Panc1 (cell line): ENCODE measurements around the gene LRRN3. TPM values are rescaled to one million over a fixed set of nuclear protein-coding genes. Genes with fewer than 3 reads are reported as not detected.

ENCODE experiments used
- ATAC-seq: fragments of 200-7000 bp; cut with Tn5 transposase; 2 replicates; pipeline ENCODE4 v1.9.1; 2020; ENCODE audit warnings: mild to moderate bottlenecking, moderate library complexity
- BruUV-seq: library from RNA; stranded (reverse); fragments of 400-500 nt; replicated peaks from 2 replicates; lab custom pipeline; 2021; lab: Mats Ljungman, UMichigan
- CTCF ChIA-PET: fragments of 300-600 bp; sonication (Branson Sonifier 250); formaldehyde crosslinking; loops from one replicate; lab custom pipeline; 2022; ENCODE audit warnings: antibody characterized with exemption; lab: Charles Lee
- POLR2A ChIA-PET: fragments of 300-600 bp; sonication (Branson Sonifier 250); formaldehyde crosslinking; loops from one replicate; lab custom pipeline; 2022; ENCODE audit warnings: antibody characterized with exemption; lab: Charles Lee
- DNase-seq: peaks from one replicate; pipeline ENCODE4 v3.0.0-alpha.2; 2010; ENCODE audit warnings: low read depth, low spot score
- H3K27ac ChIP-seq: 2 replicates; pipeline ENCODE4 v1.5.1; 2011; ENCODE audit warnings: mild to moderate bottlenecking, low read length, inconsistent platforms
- H3K27me3 ChIP-seq: fragments of 200-500 bp; sonication (Bioruptor generic); 2 replicates; pipeline ENCODE4 v1.6.0; 2014; ENCODE audit warnings: low read length, inconsistent platforms; ENCODE audit not compliant: control insufficient read depth, insufficient read depth
- H3K36me3 ChIP-seq: fragments of 200-500 bp; sonication (Bioruptor generic); 2 replicates; pipeline ENCODE4 v1.5.1; 2014; ENCODE audit warnings: inconsistent platforms, mild to moderate bottlenecking, low read length, moderate library complexity; ENCODE audit not compliant: control insufficient read depth, insufficient read depth
- H3K4me1 ChIP-seq: 2 replicates; pipeline ENCODE4 v1.5.1; 2011; ENCODE audit warnings: inconsistent platforms, mild to moderate bottlenecking, low read length, moderate library complexity; ENCODE audit not compliant: control insufficient read depth, insufficient read depth
- H3K4me3 ChIP-seq, 2 experiments: 2 replicates each; pipeline ENCODE4 v1.5.1; 2011 to 2012; ENCODE audit warnings: low read depth in 2 of 2, low read length in 2 of 2, mild to moderate bottlenecking in 2 of 2, inconsistent platforms in 1 of 2, moderate library complexity in 1 of 2
- H3K9me3 ChIP-seq: fragments of 200-500 bp; sonication (Bioruptor generic); 2 replicates; pipeline ENCODE4 v1.5.1; 2014; ENCODE audit warnings: low read depth, mild to moderate bottlenecking, inconsistent platforms, low read length, moderate library complexity; ENCODE audit not compliant: control insufficient read depth, insufficient read depth
- POLR2AphosphoS5 ChIP-seq: IDR thresholded peaks from 2 replicates; pipeline ENCODE4 v1.6.1; 2012; ENCODE audit warnings: mild to moderate bottlenecking, low read depth, low read length, moderate library complexity
- SIN3A ChIP-seq: IDR thresholded peaks from 2 replicates; pipeline ENCODE4 v1.6.1; 2012; ENCODE audit warnings: low read depth, mild to moderate bottlenecking, low read length, moderate library complexity, borderline replicate concordance; ENCODE audit not compliant: insufficient read depth
- TCF7L2 ChIP-seq: IDR thresholded peaks from 2 replicates; pipeline ENCODE4 v1.6.1; 2011; ENCODE audit warnings: mild to moderate bottlenecking, low read depth, low read length, inconsistent platforms
- in situ Hi-C: cut with HindIII; loops from 2 replicates; pipeline ENCODE4 v1.10.0; 2016; ENCODE audit warnings: low sequenced_read_pairs, low pct_unique_long_range_greater_than_20kb
- intact Hi-C: fragments of 100-400 bp; cut with micrococcal nuclease; formaldehyde crosslinking; loops from one replicate; pipeline ENCODE4 v1.10.0; 2022; ENCODE audit not compliant: unreplicated experiment
- total RNA-seq: library from RNA; stranded (reverse); gene quantifications from one replicate; pipeline ENCODE4 v1.2.1, GENCODE V29; 2021; ENCODE audit not compliant: unreplicated experiment
- TF ChIP-seq, protein P1 (sequence below): fragments of 450-650 bp; IDR thresholded peaks from 2 replicates; pipeline ENCODE4 v1.5.1; 2017; ENCODE audit warnings: mild to moderate bottlenecking
- TF ChIP-seq, protein P2 (sequence below), 2 experiments: IDR thresholded peaks; 2 replicates each; pipeline ENCODE4 v1.6.1; 2011 to 2012; ENCODE audit warnings: low read depth in 2 of 2, control low read depth in 1 of 2, low read length in 1 of 2, mild to moderate bottlenecking in 1 of 2, moderate library complexity in 1 of 2; ENCODE audit not compliant: insufficient read depth in 1 of 2

Gene LRRN3
- total RNA-seq, 1 experiment from 2014 or later: 0.15 TPM

DNA sequence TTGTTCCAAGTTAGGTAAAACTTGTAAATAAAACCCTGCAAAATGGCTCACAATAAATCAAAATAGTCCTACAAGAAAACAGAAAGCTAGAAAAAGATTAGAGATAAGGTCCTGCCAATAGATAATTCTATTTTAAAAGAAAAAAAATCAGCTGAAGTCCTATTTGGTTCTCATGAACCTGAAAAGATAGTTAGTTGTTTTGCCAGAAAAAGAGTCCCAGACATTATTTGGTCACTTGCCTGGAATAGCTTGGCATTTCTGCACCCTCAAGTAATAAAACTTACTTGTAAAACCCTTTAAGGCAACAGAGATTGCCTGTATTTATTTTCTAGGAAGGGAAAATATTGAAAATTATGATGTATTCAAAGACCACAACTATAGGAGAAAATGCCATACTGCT is 47.7 kb downstream of the LRRN3 start:
- POLR2A ChIA-PET: no interaction called here
- no peaks in the 10 kb centered on the region for H3K9me3 ChIP-seq
- no peak overlapping the region for H3K27ac ChIP-seq

DNA sequence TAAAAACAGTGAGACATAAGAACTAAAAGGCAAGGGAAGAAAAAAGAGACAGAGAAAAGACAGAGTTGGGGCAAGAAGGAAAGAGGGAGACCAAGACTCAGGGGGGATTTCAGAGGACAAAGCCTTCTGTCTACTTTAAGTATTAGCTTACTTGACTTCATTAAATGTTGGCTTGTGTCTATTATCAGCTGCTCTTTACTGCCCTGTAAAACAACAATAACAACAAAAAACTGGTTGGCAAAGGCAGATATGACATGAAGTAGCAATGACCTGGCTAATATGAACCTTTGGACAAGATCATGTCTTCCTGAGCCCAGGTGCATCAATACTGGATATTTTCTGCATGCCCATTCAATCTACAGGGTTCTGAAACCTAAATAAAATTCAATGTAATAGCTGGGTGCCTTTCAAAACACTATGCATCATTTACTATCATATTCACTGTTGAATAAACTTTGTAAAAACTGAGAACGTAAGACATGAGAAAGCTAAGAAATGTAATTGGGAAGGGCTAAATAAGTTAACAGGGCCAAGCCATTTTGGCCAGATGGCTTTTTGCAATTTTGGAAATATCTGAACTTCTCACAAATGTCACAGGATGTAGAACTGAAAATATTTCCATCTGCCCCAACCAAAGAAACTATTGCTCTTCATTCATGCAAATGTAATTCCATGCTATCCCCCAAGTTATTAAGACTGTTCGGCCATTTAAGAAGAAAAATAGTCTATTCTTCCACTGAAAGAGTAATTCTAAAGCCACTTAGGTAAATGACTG is 49.4 kb downstream of the LRRN3 start:
- H3K4me3 ChIP-seq: no peak overlapping the region
- POLR2A ChIA-PET: no interaction called here
- no TSS peak for BruUV-seq
- H3K9me3 ChIP-seq: no peaks in the 10 kb centered on the region
- H3K36me3 ChIP-seq: no peaks in the 10 kb centered on the region
- TF ChIP-seq SIN3A: no peak
- TF ChIP-seq, protein P1, sequence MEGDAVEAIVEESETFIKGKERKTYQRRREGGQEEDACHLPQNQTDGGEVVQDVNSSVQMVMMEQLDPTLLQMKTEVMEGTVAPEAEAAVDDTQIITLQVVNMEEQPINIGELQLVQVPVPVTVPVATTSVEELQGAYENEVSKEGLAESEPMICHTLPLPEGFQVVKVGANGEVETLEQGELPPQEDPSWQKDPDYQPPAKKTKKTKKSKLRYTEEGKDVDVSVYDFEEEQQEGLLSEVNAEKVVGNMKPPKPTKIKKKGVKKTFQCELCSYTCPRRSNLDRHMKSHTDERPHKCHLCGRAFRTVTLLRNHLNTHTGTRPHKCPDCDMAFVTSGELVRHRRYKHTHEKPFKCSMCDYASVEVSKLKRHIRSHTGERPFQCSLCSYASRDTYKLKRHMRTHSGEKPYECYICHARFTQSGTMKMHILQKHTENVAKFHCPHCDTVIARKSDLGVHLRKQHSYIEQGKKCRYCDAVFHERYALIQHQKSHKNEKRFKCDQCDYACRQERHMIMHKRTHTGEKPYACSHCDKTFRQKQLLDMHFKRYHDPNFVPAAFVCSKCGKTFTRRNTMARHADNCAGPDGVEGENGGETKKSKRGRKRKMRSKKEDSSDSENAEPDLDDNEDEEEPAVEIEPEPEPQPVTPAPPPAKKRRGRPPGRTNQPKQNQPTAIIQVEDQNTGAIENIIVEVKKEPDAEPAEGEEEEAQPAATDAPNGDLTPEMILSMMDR: no peak
- no peak for TF ChIP-seq TCF7L2
- ATAC-seq (no peak), DNase-seq (no peak)
- in situ Hi-C loops (no loop called here), intact Hi-C loops (no loop called here)
- no peaks in the 10 kb centered on the region; the same call in 1 of the 2 replicates for H3K4me1 ChIP-seq
- CTCF ChIA-PET: no interaction called here
- H3K27ac ChIP-seq: no peak overlapping the region
- no peaks in the 10 kb centered on the region for H3K27me3 ChIP-seq

More for the DNA sequence above, 47.7 kb downstream of the LRRN3 start:
- no peak for TF ChIP-seq POLR2AphosphoS5
- TF ChIP-seq, protein P1: no peak
- TF ChIP-seq TCF7L2: no peak
- no peak for TF ChIP-seq SIN3A
- TF ChIP-seq, protein P2, sequence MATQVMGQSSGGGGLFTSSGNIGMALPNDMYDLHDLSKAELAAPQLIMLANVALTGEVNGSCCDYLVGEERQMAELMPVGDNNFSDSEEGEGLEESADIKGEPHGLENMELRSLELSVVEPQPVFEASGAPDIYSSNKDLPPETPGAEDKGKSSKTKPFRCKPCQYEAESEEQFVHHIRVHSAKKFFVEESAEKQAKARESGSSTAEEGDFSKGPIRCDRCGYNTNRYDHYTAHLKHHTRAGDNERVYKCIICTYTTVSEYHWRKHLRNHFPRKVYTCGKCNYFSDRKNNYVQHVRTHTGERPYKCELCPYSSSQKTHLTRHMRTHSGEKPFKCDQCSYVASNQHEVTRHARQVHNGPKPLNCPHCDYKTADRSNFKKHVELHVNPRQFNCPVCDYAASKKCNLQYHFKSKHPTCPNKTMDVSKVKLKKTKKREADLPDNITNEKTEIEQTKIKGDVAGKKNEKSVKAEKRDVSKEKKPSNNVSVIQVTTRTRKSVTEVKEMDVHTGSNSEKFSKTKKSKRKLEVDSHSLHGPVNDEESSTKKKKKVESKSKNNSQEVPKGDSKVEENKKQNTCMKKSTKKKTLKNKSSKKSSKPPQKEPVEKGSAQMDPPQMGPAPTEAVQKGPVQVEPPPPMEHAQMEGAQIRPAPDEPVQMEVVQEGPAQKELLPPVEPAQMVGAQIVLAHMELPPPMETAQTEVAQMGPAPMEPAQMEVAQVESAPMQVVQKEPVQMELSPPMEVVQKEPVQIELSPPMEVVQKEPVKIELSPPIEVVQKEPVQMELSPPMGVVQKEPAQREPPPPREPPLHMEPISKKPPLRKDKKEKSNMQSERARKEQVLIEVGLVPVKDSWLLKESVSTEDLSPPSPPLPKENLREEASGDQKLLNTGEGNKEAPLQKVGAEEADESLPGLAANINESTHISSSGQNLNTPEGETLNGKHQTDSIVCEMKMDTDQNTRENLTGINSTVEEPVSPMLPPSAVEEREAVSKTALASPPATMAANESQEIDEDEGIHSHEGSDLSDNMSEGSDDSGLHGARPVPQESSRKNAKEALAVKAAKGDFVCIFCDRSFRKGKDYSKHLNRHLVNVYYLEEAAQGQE (IDR thresholded peaks at IDR 0.05; ENCODE audit: insufficient read depth in 1 of 2, low read depth in 2 of 2, low read length in 1 of 2): no peak
- Histone ChIP-seq H3K4me3 (no peak overlapping the region), H3K36me3 (no peaks in the 10 kb centered on the region), H3K27me3 (no peaks in the 10 kb centered on the region), H3K4me1 (no peaks in the 10 kb centered on the region; the same call in 1 of the 2 replicates)
- BruUV-seq: no TSS peak
- intact Hi-C loops (no loop called here), in situ Hi-C loops (no loop called here)
- DNase-seq (no peak), ATAC-seq (no peak)
- CTCF ChIA-PET: no interaction called here
